SKM-1 treated with dmso at 0.1 percent for 144 hours (cell line): ENCODE results near the gene SEC16B.

Source experiments
- DNase-seq: peaks from one replicate; lab custom pipeline; 2025; ENCODE audit not compliant: unreplicated experiment; lab: John Stamatoyannopoulos, UW

Gene SEC16B

GRCh38 chr1:177913762-177914540, 55.9 kb downstream of the SEC16B start:
- no peak for DNase-seq

- DNase-seq: no peak
Observed at GRCh38 chr1:177912991-177913390, 56.9 kb downstream of the SEC16B start.

GRCh38 chr1:177909416-177909815, 60.4 kb downstream of the SEC16B start:
- DNase-seq: no peak

GRCh38 chr1:177907000-177907399, 62.9 kb downstream of the SEC16B start:
- no peak for DNase-seq

- no peak for DNase-seq
Observed at GRCh38 chr1:177905686-177906085, 64.2 kb downstream of the SEC16B start.

- DNase-seq: no peak
Observed at GRCh38 chr1:177902266-177902665, 67.6 kb downstream of the SEC16B start.

GRCh38 chr1:177897998-177898654, 71.7 kb downstream of the SEC16B start:
- no peak for DNase-seq

- DNase-seq: no peak
Observed at GRCh38 chr1:177897281-177897997, 72.4 kb downstream of the SEC16B start.
